Glutamatergic neuron (in vitro differentiated cells): ENCODE measurements around the gene GLYATL2. TPM values are rescaled to one million over a fixed set of nuclear protein-coding genes. Genes with fewer than 3 reads are reported as not detected.

ENCODE experiments used
- DNase-seq: peaks from one replicate; pipeline ENCODE4 v3.0.0; 2022
- H3K27ac Mint-ChIP-seq: one replicate; pipeline ENCODE4 v1.8.0; 2020; ENCODE audit warnings: mild to moderate bottlenecking, mixed read lengths, inconsistent platforms; ENCODE audit not compliant: unreplicated experiment
- H3K27me3 Mint-ChIP-seq: one replicate; pipeline ENCODE4 v1.8.0; 2020; ENCODE audit warnings: mild to moderate bottlenecking, moderate library complexity, mixed read lengths, inconsistent platforms; ENCODE audit not compliant: unreplicated experiment
- H3K36me3 Mint-ChIP-seq: one replicate; pipeline ENCODE4 v1.8.0; 2020; ENCODE audit warnings: mild to moderate bottlenecking, mixed read lengths, inconsistent platforms; ENCODE audit not compliant: unreplicated experiment
- H3K4me1 Mint-ChIP-seq: one replicate; pipeline ENCODE4 v1.8.0; 2020; ENCODE audit warnings: mild to moderate bottlenecking, low read depth, mixed read lengths, inconsistent platforms; ENCODE audit not compliant: unreplicated experiment
- H3K4me3 Mint-ChIP-seq: one replicate; pipeline ENCODE4 v1.8.0; 2020; ENCODE audit warnings: mild to moderate bottlenecking, mixed read lengths, inconsistent platforms; ENCODE audit not compliant: unreplicated experiment
- H3K9me3 Mint-ChIP-seq: one replicate; pipeline ENCODE4 v1.8.0; 2020; ENCODE audit warnings: mild to moderate bottlenecking, moderate library complexity, mixed read lengths, inconsistent platforms; ENCODE audit not compliant: unreplicated experiment
- CTCF ChIP-seq: fragments of 200-600 bp; sonication (generic); IDR thresholded peaks from one replicate; pipeline ENCODE4 v1.5.0; 2021; ENCODE audit not compliant: partially characterized antibody, unreplicated experiment
- total RNA-seq: library from RNA; stranded (reverse); fragmentation: NEBNext Ultra II Directional; extraction: Animal tissue kit (Norgen Biotek cat#: 25700); gene quantifications from one replicate; pipeline ENCODE4 v1.2.1, GENCODE V29; 2021; ENCODE audit not compliant: unreplicated experiment

Gene GLYATL2
- total RNA-seq, 1 donor from 2014 or later, result 0.83 TPM

GRCh38 chr11:58805065-58805464, 39.4 kb downstream of the GLYATL2 start:
- no peaks in the 10 kb centered on the region for H3K27me3 Mint-ChIP-seq
- H3K4me1 Mint-ChIP-seq, result no peaks in the 10 kb centered on the region
- H3K4me3 Mint-ChIP-seq, result no peak overlapping the region
- no peaks in the 10 kb centered on the region for H3K36me3 Mint-ChIP-seq
- no peak overlapping the region for H3K27ac Mint-ChIP-seq
- no peak for TF ChIP-seq CTCF
- DNase-seq, result no peak
- H3K9me3 Mint-ChIP-seq, result peaks cover 1% of the 10 kb centered on the region

- no peak overlapping the region for H3K27ac Mint-ChIP-seq
- H3K36me3 Mint-ChIP-seq, result no peaks in the 10 kb centered on the region
- no peak for TF ChIP-seq CTCF
- H3K27me3 Mint-ChIP-seq, result peaks cover 1% of the 10 kb centered on the region
- no peaks in the 10 kb centered on the region for H3K4me1 Mint-ChIP-seq
- no peak for DNase-seq
- peaks cover 1% of the 10 kb centered on the region for H3K9me3 Mint-ChIP-seq
- no peak overlapping the region for H3K4me3 Mint-ChIP-seq
Observed at GRCh38 chr11:58801974-58802545, 42.4 kb downstream of the GLYATL2 start.

GRCh38 chr11:58801302-58801701, 43.2 kb downstream of the GLYATL2 start:
- H3K27me3 Mint-ChIP-seq, result peaks cover 1% of the 10 kb centered on the region
- no peaks in the 10 kb centered on the region for H3K36me3 Mint-ChIP-seq
- DNase-seq, result no peak
- TF ChIP-seq CTCF, result no peak
- peaks cover 5% of the 10 kb centered on the region for H3K4me1 Mint-ChIP-seq
- H3K4me3 Mint-ChIP-seq, result no peak overlapping the region
- no peak overlapping the region for H3K27ac Mint-ChIP-seq
- H3K9me3 Mint-ChIP-seq, result peaks cover 1% of the 10 kb centered on the region

- Mint-ChIP-seq H3K27ac (no peak overlapping the region), H3K9me3 (no peaks in the 10 kb centered on the region), H3K4me3 (no peak overlapping the region), H3K4me1 (peaks cover 7% of the 10 kb centered on the region), H3K27me3 (peaks cover 1% of the 10 kb centered on the region), H3K36me3 (no peaks in the 10 kb centered on the region)
- TF ChIP-seq CTCF, result no peak
- no peak for DNase-seq
Observed at GRCh38 chr11:58796333-58796732, 48.2 kb downstream of the GLYATL2 start.

- Mint-ChIP-seq H3K4me1 (no peaks in the 10 kb centered on the region), H3K9me3 (peaks cover 2% of the 10 kb centered on the region), H3K27ac (no peak overlapping the region), H3K36me3 (no peaks in the 10 kb centered on the region), H3K27me3 (no peaks in the 10 kb centered on the region), H3K4me3 (no peak overlapping the region)
- TF ChIP-seq CTCF, result peak; percentile 75
- peak; percentile 24 for DNase-seq
Observed at GRCh38 chr11:58788355-58789023, 56.0 kb downstream of the GLYATL2 start.
